ENCODE measurements around the gene PTPRE.

Gene PTPRE

DNA sequence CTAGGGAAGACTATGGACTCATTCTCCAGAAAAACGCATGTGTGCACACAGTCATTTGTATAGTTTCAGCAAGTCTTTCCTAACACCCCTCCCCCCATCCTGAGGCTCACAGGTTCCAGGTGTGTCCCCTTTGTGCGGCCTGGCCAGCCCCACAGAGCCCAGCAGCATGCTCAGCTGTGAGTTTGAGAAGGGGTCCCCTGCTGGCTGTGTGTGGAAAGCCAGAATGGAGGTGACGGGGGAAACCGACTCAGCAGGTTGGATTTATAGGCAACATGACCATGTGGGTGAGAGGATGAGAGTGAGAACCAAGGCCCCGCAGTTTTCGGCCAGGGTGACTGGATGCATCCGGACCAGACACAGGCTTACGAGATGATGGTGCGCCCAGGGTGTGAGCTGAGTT, 9.9 kb downstream of the PTPRE start:
- H3K79me2 ChIP-seq (ENCODE audit: insufficient read depth, low read depth), result no peaks in the 10 kb centered on the region
- no peak overlapping the region for H3K4me2 ChIP-seq
- H3K27me3 ChIP-seq (ENCODE audit: insufficient read depth, low read depth), result no peaks in the 10 kb centered on the region
- TF ChIP-seq, protein P1, sequence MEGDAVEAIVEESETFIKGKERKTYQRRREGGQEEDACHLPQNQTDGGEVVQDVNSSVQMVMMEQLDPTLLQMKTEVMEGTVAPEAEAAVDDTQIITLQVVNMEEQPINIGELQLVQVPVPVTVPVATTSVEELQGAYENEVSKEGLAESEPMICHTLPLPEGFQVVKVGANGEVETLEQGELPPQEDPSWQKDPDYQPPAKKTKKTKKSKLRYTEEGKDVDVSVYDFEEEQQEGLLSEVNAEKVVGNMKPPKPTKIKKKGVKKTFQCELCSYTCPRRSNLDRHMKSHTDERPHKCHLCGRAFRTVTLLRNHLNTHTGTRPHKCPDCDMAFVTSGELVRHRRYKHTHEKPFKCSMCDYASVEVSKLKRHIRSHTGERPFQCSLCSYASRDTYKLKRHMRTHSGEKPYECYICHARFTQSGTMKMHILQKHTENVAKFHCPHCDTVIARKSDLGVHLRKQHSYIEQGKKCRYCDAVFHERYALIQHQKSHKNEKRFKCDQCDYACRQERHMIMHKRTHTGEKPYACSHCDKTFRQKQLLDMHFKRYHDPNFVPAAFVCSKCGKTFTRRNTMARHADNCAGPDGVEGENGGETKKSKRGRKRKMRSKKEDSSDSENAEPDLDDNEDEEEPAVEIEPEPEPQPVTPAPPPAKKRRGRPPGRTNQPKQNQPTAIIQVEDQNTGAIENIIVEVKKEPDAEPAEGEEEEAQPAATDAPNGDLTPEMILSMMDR (conservative IDR thresholded peaks at IDR 0.05; ENCODE audit: low read depth, low read length), result no peak
- no peak overlapping the region for H3K9ac ChIP-seq
- no peak overlapping the region for H2AFZ ChIP-seq (ENCODE audit: low read depth)
- no peak overlapping the region for H3K4me3 ChIP-seq (IDR thresholded peaks at IDR 0.05; ENCODE audit: insufficient read depth, low read depth, low read length)
- H3K4me1 ChIP-seq (ENCODE audit: low read depth, poor library complexity, severe bottlenecking), result no peaks in the 10 kb centered on the region
- H4K20me1 ChIP-seq (ENCODE audit: insufficient read depth), result no peaks in the 10 kb centered on the region
- no peak overlapping the region for H3K27ac ChIP-seq
- no peaks in the 10 kb centered on the region for H3K36me3 ChIP-seq (ENCODE audit: insufficient read depth)

DNA sequence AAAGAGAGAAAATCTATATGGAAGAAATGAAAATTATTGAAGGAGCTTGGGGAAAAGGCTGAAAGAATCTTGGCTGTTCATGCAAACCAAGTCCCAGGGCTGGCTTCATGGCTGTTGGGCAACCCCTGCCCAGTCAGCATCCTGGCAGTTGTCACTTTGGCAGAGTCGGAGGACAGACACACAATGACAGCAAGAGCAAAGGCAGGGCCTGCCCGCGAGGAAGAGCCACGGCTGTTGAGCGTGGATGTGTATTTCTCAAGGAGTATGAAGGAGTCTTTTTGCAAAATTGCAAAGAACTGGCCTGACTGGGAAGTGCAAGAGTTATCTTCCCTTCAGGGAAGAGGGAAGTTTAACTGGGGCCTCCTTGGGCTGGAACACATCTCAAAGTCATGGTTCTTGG, 11.7 kb downstream of the PTPRE start:
- H3K27me3 ChIP-seq (ENCODE audit: insufficient read depth, low read depth), result no peaks in the 10 kb centered on the region
- H3K4me3 ChIP-seq (IDR thresholded peaks at IDR 0.05; ENCODE audit: insufficient read depth, low read depth, low read length), result no peak overlapping the region
- H3K79me2 ChIP-seq (ENCODE audit: insufficient read depth, low read depth), result no peaks in the 10 kb centered on the region
- no peak overlapping the region for H2AFZ ChIP-seq (ENCODE audit: low read depth)
- TF ChIP-seq, protein P1 (conservative IDR thresholded peaks at IDR 0.05; ENCODE audit: low read depth, low read length), result no peak
- no peaks in the 10 kb centered on the region for H3K36me3 ChIP-seq (ENCODE audit: insufficient read depth)
- H3K9ac ChIP-seq, result no peak overlapping the region
- H3K4me1 ChIP-seq (ENCODE audit: low read depth, poor library complexity, severe bottlenecking), result no peaks in the 10 kb centered on the region
- no peak overlapping the region for H3K4me2 ChIP-seq
- no peak overlapping the region for H3K27ac ChIP-seq
- no peaks in the 10 kb centered on the region for H4K20me1 ChIP-seq (ENCODE audit: insufficient read depth)

DNA sequence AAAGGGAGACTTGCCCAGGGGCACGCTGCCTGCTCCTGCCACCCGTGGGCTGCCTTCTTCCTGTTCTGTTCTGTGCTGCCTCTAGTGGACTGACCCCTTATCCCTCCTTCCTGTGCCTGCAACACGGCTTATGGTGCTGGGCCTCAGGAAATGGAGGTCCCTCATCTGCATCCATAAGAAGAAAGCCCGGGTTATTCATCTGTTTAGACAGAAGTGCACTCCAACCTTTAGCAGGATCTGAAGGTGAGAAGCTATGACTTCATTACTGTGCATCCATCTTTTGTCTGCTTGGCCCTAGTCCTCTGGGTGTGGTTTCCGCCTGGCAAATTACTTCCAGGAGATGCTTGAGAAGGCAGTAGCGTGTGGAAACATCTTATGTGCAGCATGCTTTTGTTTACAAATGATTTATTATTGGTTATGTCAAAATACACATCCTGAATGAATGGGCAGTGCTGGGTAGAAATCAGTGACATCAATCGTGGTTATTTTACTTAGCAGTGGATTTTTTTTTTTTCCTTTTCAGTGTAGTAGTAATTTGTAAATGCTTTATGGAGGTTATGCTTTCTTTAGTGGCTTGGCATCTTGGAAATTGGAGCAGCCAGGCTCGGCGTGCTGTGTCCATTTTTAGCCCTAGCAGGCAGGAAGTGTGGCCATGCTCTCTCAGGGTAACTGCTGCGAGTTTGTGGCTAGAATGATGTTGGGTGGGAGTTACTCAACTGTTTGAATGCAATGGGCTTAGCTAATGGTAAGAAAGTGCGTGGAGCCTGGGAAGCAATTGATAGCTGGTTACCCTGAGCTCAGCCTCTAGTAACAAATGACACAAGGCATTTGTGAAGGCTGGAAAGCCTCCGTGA, 12.7 kb downstream of the PTPRE start:
- H3K4me2 ChIP-seq, result no peak overlapping the region
- TF ChIP-seq, protein P1 (conservative IDR thresholded peaks at IDR 0.05; ENCODE audit: low read depth, low read length), result no peak
- H3K9ac ChIP-seq, result no peak overlapping the region
- no peaks in the 10 kb centered on the region for H3K79me2 ChIP-seq (ENCODE audit: insufficient read depth, low read depth)
- H3K27ac ChIP-seq, result no peak overlapping the region
- H4K20me1 ChIP-seq (ENCODE audit: insufficient read depth), result no peaks in the 10 kb centered on the region
- H3K4me1 ChIP-seq (ENCODE audit: low read depth, poor library complexity, severe bottlenecking), result no peaks in the 10 kb centered on the region
- H3K27me3 ChIP-seq (ENCODE audit: insufficient read depth, low read depth), result no peaks in the 10 kb centered on the region
- no peaks in the 10 kb centered on the region for H3K36me3 ChIP-seq (ENCODE audit: insufficient read depth)
- no peak overlapping the region for H2AFZ ChIP-seq (ENCODE audit: low read depth)
- no peak overlapping the region for H3K4me3 ChIP-seq (IDR thresholded peaks at IDR 0.05; ENCODE audit: insufficient read depth, low read depth, low read length)

DNA sequence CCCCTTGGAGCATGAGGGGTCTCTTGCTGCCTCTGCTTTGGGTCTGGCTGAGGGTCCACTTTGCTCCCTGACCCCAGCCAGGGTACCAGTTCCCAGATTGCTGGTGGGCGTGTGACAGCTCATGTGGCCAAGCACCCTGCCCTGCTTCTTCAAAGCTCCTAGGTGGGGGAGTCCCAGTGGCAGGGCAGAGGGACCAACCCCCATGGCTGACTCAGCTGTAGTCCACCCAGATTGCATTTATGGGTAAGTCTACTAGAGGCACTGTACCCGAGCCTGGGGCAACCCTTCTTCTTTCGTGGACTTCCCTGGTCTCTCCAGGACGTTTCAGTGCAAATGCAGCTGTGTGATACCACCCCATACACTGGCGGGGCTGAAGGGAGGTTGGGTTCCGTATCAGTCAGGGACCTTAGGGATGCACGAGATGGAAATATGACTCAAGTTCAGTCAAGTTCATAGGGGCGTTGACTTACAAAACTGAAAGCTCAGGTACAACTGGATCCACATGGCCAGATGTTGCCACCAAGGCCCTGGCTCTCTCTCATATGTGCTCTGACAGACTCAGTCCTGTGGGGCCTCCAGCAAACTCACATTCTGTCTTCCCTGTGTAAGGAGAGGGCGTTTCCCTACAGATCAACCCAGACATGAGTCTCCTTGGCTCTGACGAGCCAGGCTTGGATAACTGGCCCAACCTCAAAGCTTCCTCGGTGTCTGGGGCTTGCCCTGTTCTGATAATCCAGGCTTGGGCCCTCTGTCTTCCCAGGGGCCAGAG, 13.6 kb downstream of the PTPRE start:
- no peaks in the 10 kb centered on the region for H3K36me3 ChIP-seq (ENCODE audit: insufficient read depth)
- TF ChIP-seq, protein P1 (conservative IDR thresholded peaks at IDR 0.05; ENCODE audit: low read depth, low read length), result no peak
- no peaks in the 10 kb centered on the region for H3K79me2 ChIP-seq (ENCODE audit: insufficient read depth, low read depth)
- H3K4me1 ChIP-seq (ENCODE audit: low read depth, poor library complexity, severe bottlenecking), result no peaks in the 10 kb centered on the region
- no peaks in the 10 kb centered on the region for H4K20me1 ChIP-seq (ENCODE audit: insufficient read depth)
- no peak overlapping the region for H3K4me3 ChIP-seq (IDR thresholded peaks at IDR 0.05; ENCODE audit: insufficient read depth, low read depth, low read length)
- H3K27ac ChIP-seq, result no peak overlapping the region
- H2AFZ ChIP-seq (ENCODE audit: low read depth), result no peak overlapping the region
- H3K4me2 ChIP-seq, result no peak overlapping the region
- H3K9ac ChIP-seq, result no peak overlapping the region
- H3K27me3 ChIP-seq (ENCODE audit: insufficient read depth, low read depth), result no peaks in the 10 kb centered on the region

All from KMS-11 (cell line).